Measurements from ENCODE around the gene ADARB2.

The ADARB2 gene

DNA sequence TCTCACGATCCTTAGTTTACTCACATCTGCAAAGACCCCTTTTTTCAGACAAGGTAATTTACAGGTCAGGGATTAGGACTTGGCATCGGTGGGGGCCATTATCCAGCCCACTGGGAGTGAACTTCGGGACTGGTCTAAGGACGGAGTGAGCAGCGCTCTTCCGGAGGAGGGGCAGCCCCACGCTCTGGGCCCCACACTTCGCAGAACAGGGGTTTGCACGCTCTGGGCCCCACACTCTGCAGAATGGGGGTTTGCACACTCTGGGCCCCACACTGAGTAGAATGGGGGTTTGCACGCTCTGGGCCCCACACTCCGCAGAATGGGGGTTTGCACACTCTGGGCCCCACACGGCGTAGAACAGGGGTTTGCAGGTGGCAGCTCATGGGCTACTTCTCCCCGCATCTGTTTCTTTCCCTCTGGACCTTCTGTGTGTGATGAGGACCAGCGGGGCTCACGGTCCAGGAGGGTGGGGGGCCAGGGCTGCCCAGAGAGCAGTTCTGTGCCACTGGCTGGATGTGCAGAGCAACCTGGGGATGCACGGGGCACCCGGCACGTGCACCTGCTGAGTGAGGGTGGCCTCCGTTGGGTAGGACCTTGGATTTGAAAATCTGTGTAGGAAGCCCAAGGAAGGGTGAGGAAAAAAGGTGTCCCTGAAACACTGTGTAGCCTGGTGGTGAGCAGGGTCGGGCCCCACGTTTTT, 546.4 kb downstream of the ADARB2 start:
- DNase-seq, result no peak

DNA sequence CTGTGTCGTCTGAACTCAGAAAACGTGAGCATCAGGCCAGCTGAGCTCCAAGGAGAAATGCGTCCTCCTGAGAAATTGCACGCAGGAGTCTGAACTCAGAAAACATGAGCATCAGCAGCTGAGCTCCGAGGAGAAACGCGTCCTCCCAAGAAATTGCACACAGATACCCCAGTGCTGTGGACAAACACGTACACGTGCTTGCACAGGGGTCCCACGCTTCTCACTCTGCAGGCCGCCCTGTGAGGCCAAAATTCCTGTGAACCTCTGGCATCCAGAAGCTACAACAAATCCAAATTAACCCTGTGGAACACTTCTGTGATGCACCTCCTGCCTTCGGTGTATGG, 547.3 kb downstream of the ADARB2 start:
- DNase-seq, result no peak

DNA sequence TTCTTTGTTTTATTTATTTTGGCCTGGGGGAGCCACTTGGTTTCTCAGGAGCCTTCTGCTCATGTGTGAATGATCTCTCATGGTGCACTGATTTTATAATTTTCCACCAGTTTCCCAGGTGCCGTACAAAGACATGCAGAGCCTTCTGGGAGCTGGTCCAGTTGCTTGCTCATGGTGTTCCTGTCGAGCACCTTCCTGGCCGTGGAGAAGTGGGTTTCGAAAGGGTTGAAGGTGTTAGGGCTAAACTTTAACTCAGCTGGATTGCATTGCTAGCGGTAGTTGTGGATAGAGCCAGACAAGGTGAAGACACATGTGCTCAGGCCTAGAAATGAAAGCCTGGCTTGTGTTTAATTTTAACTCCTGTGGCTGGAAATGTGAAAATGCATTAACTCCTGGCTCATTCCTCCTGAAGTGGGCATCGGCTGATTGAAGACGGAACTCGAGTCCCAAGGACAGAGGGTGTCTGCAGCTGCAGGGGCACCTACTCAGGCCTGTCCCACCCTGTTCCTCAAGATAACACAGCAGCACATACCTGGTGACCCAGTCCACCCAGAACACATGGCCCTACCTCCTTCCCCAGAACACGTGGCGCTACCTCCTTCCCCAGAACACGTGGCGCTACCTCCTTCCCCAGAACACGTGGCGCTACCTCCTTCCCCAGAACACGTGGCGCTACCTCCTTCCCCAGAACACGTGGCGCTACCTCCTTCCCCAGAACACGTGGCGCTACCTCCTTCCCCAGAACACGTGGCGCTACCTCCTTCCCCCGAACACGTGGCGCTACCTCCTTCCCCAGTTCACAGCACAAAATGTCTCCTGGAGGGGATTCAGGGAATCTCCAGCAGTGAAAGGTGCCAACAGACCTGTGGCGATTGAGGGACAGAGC, 547.9 kb downstream of the ADARB2 start:
- DNase-seq, result no peak

DNA sequence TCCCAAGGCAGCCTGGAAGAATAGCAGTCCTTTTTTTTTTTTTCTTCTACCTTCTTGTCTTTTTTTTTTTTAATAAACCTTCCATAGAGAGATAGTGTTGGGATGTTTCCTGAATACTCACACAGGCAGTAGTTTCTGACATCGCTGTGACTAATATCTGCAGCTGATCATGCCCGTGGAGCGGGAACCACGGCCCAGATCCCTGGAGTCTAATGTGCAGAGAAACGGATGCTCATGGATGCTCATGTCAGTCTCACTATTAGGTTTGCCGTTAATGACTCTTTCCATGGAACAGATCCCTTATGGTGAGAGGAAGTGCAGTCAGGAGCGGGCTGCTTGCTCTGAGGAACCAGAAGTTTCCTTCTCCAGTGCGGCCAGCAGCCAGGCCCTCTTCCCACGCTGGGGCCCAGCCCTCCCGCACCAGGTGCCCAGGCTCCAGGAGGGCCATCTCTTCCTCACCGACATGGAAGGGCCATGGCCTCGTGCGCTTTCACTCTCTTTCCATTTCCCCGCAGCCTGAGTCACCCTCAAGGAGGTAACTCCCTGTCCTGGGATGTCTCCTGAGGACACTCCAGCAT, 548.7 kb downstream of the ADARB2 start:
- no peak for DNase-seq

DNA sequence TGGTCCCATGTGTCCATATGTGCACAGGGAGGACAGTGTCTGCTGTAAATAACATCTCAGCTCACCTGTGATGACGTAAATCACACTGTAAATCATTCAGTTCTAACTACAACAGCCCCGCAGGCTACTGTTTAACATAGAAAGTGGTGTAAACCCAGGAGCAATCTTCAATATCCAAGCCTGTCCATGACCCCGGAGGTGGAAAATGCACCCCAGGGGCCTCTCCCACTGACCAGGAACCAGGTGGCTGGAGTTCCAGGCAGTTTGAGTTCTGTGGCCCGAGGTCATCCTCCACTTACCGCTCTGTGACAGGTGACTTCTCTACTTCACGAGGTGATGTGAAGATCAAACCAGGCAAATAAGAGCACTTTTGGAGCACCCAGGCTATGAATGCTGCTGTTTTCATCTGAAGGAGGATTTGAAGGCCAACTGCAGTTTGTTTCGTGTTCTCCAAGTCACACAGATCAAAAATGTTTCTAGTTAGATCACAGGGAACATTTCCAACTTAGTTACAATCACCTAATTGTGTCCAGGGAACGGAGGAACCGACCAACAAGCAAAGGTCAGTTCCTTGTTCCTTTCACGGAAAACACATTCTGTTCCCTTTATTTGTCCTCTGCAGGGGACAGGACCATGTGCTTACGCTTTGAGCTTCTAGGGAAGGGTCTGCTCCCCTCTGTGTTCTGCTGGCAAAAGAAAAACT, 549.3 kb downstream of the ADARB2 start:
- DNase-seq, result no peak

DNA sequence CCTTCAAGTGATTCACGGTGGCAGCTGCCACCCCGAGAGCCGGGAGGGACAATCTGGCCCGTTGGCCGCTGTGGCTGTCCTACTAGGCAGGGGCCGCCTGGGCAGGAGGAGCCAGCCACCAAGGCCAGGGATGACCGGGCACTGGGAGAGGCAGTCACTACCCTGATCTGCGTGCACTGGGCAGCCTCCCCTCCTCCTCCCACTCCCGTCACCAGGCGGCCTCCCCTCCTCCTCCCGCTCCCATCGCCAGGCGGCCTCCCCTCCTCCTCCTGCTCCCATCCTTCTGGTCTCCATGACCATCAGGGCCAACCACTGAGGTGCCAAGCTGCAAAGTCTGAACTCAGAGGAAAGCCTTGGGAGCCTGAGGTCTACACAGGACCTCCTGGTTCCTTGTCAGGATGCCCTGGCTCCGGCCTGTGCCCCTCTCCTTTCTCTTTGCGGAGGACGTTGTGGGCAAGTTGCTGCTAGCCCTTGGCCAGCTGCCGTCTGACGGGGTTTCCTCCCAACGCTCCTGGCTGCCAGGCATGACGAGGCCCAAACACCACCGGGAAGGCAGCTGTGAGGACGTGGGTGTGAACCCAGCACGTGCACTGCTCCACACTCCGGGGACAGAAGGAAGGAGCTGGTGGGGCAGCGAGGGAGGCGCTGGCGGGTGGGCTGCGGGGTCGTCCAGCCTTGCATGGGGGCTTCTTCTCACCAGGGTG, 550.0 kb downstream of the ADARB2 start:
- no peak for DNase-seq

DNA sequence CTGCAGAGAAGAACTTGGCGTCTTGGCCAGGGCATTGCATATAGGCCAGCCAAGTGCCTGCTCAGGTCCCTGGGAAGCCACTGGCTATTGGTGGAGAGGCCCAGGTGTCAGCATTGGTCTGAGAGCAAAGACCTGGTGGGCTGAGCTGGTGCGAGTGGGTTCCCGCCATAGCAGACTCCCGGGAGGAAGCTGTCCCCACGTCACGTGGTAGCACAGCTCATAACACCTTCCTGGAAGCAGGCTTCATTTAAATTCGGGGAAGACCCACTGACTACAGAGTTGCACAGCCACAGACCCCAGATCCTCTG, 550.7 kb downstream of the ADARB2 start:
- DNase-seq, result no peak

DNA sequence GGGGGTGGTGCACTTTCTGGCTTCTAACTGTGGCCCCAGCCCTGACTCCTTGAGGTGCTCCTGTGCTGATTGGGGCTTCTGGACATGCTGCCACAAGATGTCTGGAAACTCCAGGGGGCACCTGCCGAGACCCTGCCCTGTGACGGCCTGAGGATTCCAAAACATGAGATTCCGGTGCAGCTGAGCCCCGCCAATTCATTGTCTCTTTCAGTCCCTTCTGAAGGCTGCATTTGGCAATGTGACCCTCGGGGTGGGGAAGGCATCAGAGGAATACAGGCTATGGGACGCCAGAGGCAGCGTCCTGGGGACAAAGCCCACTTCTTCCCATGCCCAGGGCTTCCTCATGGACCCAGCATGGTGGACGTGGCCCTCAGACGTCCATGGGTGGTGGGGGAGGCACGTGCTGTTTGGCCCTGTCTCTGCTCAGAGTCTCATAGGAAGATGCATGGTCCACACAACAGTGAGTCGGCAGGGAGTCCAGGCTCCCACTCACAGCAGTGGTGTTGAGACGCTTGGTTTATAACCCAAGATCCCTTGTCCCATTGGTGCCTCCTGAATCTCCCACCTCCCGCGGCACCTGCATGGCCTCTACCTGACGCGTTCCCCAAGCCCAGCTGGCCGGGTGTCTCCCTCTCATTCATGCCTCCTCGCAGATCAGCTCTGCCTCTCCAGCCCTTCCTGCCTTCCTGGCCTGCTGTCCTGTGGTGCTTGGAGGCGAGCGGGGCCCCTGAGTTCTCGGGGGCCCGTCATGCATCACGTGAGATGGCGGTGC, 551.2 kb downstream of the ADARB2 start:
- no peak for DNase-seq

DNA sequence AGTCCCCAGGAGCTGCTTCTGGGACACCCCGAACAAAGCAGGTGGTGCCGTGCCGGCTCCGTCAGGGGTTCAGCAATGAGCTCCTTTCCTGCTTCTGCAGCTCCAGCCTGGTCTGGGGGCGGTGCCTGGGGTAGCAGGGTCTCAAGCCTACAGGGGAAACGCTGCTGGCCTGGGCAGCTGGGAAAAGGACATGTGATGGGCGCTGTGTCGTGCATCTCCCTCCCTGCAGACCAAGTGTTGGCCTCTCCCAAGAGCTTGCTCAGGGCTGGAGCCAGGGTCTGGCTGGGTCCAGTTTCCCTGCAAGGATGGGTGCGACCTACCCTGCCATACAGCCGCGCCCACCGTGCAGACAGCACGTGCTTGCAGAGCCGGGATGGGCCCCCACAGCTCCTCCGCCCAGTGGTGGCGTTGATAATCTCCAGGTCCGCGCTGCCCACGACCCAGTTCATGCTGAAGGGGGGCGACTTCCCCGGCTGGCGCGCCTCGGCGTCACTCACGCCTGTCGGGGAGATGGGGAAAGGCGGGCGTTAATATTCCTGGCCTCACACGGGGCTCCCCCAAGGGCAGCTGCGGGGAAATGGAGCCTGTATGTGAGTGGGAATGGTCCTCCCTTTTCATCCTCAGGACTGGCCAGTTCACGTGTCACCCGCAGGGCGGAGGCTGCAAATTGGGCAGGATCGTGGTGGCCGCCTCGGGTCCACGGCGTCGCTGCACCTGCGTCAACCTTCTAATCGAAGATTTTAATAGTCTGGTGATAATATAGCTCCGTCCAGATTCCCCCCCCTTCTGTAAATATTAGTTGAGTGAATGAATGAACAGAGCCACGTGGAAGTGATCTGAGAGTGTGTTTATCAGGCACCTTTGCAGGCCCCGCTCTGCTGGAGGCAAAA, 552.5 kb downstream of the ADARB2 start:
- no peak for DNase-seq

DNA sequence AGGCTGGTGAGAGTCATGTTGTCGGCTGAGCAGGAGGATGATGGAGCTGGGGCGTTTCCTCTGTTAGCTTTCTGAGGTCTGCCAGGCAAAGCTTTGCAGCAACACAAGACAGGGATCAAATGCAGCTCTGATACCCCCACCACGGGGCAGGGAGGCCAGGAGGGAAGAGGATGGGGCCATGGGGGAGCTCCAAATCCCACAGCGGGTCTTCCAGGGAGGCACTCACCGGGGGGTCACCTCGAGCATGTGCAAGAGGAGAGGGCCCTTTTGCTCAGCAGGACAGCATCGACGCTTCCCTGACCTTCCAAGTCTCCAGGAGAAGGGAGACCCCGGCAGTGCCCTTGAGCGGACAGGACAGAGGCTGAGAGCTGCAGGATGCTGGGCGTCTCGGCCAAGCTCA, 553.6 kb downstream of the ADARB2 start:
- no peak for DNase-seq

DNA sequence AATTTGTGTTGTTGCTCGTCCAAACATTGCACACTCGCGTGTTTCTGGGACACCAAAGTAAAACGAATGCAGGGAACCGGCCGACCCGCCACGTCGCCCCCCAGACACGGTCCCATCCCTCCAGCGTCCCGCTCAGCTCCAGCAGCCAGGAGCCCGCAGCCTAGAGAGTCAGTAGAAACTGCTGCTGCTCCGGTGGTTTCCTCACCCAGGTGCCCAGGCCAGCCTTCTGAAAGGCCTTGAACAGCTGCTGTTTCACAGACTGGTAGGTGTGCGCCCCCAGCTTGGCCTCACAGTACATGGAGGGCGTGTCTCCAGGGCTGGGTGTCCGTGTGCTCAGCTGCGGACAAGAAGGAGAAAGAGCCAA, 554.3 kb downstream of the ADARB2 start:
- DNase-seq, result no peak

DNA sequence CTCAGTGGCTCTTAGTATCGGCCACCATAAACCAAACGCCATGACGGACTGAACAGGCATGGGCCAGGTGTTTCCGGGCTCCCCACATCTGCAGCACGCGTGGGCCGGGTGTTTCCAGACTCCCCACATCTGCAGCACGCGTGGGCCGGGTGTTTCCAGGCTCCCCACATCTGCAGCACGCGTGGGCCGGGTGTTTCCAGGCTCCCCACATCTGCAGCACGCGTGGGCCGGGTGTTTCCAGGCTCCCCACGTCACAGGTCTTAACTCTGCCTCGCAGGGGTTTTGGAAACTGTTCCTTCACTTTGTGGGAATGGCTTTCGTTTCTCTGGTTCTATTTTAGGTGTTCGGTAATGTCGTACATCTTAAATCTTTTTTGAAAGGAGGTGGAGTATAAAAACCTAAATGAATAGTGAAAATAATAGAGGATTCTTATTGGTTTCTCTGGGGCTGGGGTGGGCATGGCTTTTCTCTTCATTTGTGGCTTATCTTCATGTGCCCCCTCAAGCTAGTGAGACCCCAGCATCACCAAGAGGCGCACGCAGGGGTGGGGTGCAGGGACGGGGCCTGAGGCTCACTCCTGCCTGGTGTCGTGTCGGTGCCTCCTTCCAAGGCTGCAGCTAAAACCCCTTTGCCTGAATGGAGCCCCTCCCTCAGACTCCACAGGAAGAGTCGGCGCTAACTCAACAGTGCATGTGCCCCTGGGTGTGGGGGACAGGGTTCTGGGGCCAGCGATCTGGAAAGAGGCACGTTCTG, 554.9 kb downstream of the ADARB2 start:
- DNase-seq, result no peak

DNA sequence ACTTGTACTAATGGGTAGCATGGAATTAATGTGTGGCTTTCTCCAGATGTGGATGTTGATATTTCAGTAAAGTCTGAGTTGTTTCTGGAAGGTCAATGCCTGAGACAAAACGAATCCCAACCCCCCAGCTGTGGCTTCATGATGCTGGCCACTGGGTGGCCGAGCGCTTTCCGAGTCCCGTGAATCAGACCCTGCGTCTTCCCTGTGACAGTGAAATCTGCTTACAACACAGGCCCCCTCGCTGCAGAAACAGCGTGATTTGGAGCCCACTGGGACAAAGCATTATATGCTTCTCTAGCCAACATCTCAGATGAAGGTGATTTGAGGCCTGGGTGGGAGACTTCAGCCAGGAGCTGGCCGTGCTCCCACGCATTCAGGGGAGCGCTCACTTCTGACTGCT, 556.5 kb downstream of the ADARB2 start:
- no peak for DNase-seq

DNA sequence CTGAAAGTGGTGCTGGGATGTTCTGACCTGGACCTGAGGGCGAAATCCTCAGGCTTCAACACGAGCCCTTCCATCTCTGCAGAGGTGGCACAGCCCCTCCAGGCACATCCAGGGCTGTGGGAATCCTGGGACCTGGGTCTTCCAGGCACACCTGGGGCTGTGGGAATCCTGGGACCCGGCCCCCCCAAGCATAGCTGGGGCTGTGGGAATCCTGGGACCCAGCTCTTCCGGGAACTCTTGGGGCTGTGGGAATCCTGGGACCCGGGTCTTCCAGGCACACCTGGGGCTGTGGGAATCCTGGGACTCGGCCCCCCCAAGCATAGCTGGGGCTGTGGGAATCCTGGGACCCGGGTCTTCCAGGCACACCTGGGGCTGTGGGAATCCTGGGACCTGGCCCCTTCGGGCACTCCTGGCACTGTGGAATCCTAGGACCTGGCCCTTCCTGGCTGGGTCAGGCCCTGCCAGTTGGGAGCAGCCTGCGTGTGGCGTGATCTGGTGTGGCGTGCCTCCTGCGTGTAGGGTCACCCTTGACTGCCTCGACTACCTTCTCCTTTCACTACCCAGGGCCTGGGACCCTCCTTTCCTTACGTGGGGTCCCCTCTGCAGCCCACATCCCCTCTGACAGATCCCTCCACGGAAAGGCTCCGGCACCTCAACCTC, 557.1 kb downstream of the ADARB2 start:
- no peak for DNase-seq

DNA sequence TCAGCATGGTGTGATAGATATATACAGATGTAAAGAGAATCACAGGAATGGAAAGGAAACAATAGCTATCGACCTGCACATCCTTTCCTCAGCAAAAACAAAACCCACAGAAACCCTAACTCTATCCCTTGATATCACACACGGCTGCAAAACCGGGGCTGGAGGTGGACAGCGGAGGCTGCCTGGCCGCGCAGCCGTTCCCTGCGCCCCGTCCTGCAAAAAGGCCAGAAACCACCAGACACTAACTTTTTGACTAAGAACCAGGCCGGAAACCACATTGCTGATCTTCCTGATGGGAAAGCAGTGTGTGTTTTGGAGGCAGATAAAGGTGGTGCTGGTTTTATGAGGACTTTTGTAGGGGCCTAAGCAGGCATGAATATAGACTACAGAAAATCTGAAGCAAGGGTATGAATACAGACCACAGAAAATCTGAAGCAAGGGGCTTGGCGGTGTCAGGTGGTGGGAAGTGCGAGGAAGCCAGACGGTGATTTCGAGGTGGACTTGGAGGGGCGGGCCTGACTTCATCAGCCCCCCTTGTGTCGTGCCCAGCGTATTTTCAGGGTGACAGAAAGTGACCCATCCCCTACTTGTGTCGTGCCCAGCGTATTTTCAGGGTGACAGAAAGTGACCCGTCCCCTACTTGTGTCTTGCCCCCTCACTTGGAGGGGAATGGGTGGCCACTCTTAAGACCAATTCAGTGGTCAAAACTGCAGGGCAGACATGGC, 557.8 kb downstream of the ADARB2 start:
- DNase-seq, result no peak

DNA sequence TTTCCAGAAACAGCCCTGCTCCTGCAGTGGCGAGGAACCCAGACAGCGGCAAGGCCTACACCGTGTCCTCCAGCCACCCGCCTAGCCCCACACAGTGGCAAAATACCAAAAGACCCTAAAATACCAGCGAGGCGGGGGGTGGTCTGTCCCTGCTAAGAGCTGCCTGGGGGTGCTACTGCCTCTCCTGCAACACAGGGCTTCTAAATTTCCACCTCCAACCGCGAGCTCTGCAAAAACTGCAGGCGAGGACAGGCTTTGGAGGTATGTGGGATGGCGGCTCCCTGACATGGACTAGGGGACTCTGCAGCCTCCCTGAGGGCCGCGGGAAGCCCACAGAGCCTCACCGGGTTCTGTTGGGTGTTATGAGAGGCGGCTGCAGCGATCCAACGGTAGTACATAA, 558.8 kb downstream of the ADARB2 start:
- no peak for DNase-seq

DNA sequence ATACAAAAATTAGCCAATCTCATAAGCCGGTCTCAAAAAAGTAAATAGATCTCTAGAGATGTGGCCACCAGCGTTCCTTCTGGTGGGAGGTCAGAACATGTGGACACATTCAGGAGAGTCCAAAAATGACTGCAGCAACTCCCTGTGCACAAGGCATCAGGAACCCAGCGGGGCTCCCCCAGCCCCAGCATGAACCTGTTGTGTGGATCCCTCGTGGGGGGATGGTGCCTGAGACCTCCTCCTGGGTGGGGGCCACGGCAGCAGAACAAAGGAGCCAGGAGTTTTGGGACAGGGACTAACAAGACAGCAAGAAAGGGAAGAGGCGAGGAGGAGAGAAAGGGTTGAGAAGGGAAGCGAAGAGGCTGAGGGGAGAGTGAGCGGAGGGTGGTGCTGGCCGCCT, 559.4 kb downstream of the ADARB2 start:
- no peak for DNase-seq

DNA sequence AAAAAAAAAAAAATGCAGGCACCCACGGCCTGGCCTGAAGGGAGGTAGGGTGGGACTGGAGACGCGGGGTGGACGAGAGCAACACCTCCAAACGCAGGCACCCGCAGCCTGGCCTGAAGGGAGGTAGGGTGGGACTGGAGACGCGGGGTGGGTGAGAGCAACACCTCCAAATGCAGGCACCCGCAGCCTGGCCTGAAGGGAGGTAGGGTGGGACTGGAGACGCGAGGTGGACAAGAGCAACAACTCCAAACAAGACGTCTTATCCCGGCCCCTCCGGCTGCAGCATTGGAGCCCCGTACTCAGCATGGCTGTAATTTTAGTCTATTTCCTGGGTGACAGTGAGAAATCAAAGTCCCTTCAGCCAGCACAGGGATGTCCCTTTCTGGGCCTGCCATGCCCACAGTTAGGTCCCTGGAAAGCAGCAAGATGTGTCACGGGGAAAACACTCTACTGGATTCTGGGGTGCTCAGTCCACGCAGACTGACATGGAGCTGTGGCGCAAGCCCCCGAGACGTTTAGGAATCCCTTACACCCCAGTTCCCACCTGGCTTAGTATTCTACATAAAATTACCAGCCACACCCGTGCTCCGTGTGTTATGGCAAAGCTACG, 561.3 kb downstream of the ADARB2 start:
- DNase-seq, result no peak

DNA sequence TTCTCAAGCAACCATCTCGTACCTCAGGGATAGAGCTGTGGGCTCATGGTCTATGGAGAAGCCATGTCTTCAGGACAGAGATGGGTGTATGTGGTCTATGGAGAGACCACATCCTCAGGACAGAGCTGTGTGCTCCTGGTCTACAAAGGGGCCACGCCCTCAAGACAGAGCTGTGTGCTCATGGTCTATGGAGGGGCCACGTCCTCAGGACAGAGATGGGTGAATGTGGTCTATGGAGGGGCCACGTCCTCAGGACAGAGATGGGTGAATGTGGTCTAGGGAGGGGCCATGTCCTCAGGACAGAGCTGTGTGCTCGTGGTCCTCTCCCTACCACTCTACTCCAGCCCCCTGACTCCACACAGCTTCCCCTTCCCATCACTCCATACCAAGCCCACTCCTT, 563.3 kb downstream of the ADARB2 start:
- DNase-seq, result no peak

All from CD4-positive, alpha-beta T cell treated with Interleukin-12 subunit alpha and Interleukin-12 subunit beta, for 1 hour (primary cell).